Endothelial cell of umbilical vein (primary cell): Measurements from ENCODE around the gene FHOD3. TPM values are rescaled to one million over a fixed set of nuclear protein-coding genes. Genes with fewer than 3 reads are reported as not detected.

Experiments
- BruUV-seq: library from RNA; stranded (reverse); fragments of 400-500 nt; replicated peaks from 2 replicates; lab custom pipeline; 2021; lab: Mats Ljungman, UMichigan
- CTCF ChIA-PET: fragments of 300-600, 350-600 bp; sonication (Branson Sonifier 250); formaldehyde crosslinking; loops from one replicate; lab custom pipeline; 2021; ENCODE audit warnings: antibody characterized with exemption, inconsistent platforms; lab: Charles Lee
- POLR2A ChIA-PET: fragments of 300-600, 350-600 bp; sonication (Branson Sonifier 250); formaldehyde crosslinking; loops from one replicate; lab custom pipeline; 2021; ENCODE audit warnings: antibody characterized with exemption, inconsistent platforms; lab: Charles Lee
- DNase-seq: peaks from one replicate; pipeline ENCODE4 v3.0.0-alpha.2; 2011; ENCODE audit warnings: low read depth, low spot score
- FAIRE-seq: peaks from 2 replicates; lab custom pipeline; 2011; peaks lifted over from hg19 to GRCh38; lab: Jason Lieb, UNC
- H2AFZ ChIP-seq: 2 replicates; pipeline ENCODE4 v1.6.0; 2012; ENCODE audit warnings: low read depth, low read length, control low read depth, inconsistent platforms
- H3K27ac ChIP-seq: 2 replicates; pipeline ENCODE4 v1.5.1; 2011; ENCODE audit warnings: low read depth, mild to moderate bottlenecking, control low read depth, low read length, moderate library complexity; ENCODE audit not compliant: insufficient read depth
- H3K27me3 ChIP-seq, 2 experiments: 2 replicates each; pipeline versions ENCODE4 v1.6.0 to v1.6.1; 2011; ENCODE audit warnings: low read length in 2 of 2, mixed read lengths in 1 of 2; ENCODE audit not compliant: control insufficient read depth in 2 of 2, insufficient read depth in 2 of 2
- H3K36me3 ChIP-seq, 2 experiments: 2 replicates in 1 of 2; 3 replicates in 1 of 2; pipeline ENCODE4 v1.5.1; 2011; ENCODE audit warnings: low read length in 2 of 2, mild to moderate bottlenecking in 1 of 2, moderate library complexity in 1 of 2; ENCODE audit not compliant: control insufficient read depth in 2 of 2, insufficient read depth in 2 of 2; ENCODE audit errors: extremely low read depth in 1 of 2
- H3K4me1 ChIP-seq: 3 replicates; pipeline ENCODE4 v1.5.1; 2011; ENCODE audit warnings: mild to moderate bottlenecking, low read length; ENCODE audit not compliant: control insufficient read depth, insufficient read depth; ENCODE audit errors: extremely low read depth
- H3K4me2 ChIP-seq: 2 replicates; pipeline ENCODE4 v1.6.1; 2011; ENCODE audit warnings: low read length, control low read depth, mixed read lengths; ENCODE audit not compliant: insufficient read depth
- H3K4me3 ChIP-seq, 3 experiments: fragments of 200-600 bp in 1 of 3; sonication (generic), shearing (Covaris generic) in 1 of 3; replicated peaks in 1 of 3; 2 replicates each; pipeline ENCODE4 v1.5.1; 2011 to 2016; ENCODE audit warnings: control low read depth in 3 of 3, low read length in 3 of 3, mild to moderate bottlenecking in 2 of 3, inconsistent platforms in 1 of 3, low read depth in 1 of 3, moderate library complexity in 1 of 3; ENCODE audit not compliant: insufficient read depth in 1 of 3
- H3K79me2 ChIP-seq: 2 replicates; pipeline ENCODE4 v1.6.0; 2012; ENCODE audit warnings: low read length, inconsistent platforms; ENCODE audit not compliant: control insufficient read depth, insufficient read depth
- H3K9ac ChIP-seq: replicated peaks from 2 replicates; pipeline ENCODE3; 2011; ENCODE audit warnings: low read length, control low read depth; ENCODE audit not compliant: insufficient read depth; ENCODE audit errors: extremely low read depth
- H3K9me1 ChIP-seq: replicated peaks from 3 replicates; pipeline ENCODE4 v1.6.0; 2011; ENCODE audit warnings: mild to moderate bottlenecking, low read length; ENCODE audit not compliant: control insufficient read depth, insufficient read depth; ENCODE audit errors: extremely low read depth
- H3K9me3 ChIP-seq: replicated peaks from 2 replicates; pipeline ENCODE4 v1.5.1; 2012; ENCODE audit warnings: low read length, inconsistent platforms; ENCODE audit not compliant: control insufficient read depth, insufficient read depth
- H4K20me1 ChIP-seq: replicated peaks from 2 replicates; pipeline ENCODE3; 2011; ENCODE audit warnings: mild to moderate bottlenecking, low read length; ENCODE audit not compliant: control insufficient read depth, insufficient read depth; ENCODE audit errors: extremely low read depth
- CTCF ChIP-seq, 2 donors: IDR thresholded peaks; 1 replicate in 1 of 2; 2 replicates in 1 of 2; pipeline ENCODE4 v1.5.1; 2011; ENCODE audit warnings: low read length in 2 of 2, mild to moderate bottlenecking in 2 of 2, moderate library complexity in 2 of 2, control low read depth in 1 of 2, inconsistent platforms in 1 of 2, low read depth in 1 of 2; ENCODE audit not compliant: insufficient read depth in 1 of 2; ENCODE audit errors: extremely low read depth in 1 of 2
- EZH2 ChIP-seq: IDR thresholded peaks from 2 replicates; pipeline ENCODE4 v1.6.1; 2012; ENCODE audit warnings: borderline replicate concordance, low read depth, mild to moderate bottlenecking, moderate library complexity, low read length, inconsistent platforms; ENCODE audit not compliant: severe bottlenecking
- FOS ChIP-seq: IDR thresholded peaks from 2 replicates; pipeline ENCODE4 v1.6.1; 2011; ENCODE audit warnings: mild to moderate bottlenecking, low read length, moderate library complexity, borderline replicate concordance; ENCODE audit not compliant: insufficient read depth
- GATA2 ChIP-seq: IDR thresholded peaks from 2 replicates; pipeline ENCODE4 v1.7.0; 2011; ENCODE audit warnings: low read depth, mild to moderate bottlenecking, moderate library complexity, mixed read lengths, low read length; ENCODE audit not compliant: insufficient read length, insufficient read depth
- JUN ChIP-seq: IDR thresholded peaks from 2 replicates; pipeline ENCODE4 v1.6.1; 2011; ENCODE audit warnings: borderline replicate concordance, low read depth; ENCODE audit not compliant: insufficient read length, insufficient read depth
- MAX ChIP-seq: IDR thresholded peaks from 2 replicates; pipeline ENCODE4 v1.6.1; 2011; ENCODE audit not compliant: insufficient read depth, insufficient read length
- MYC ChIP-seq: IDR thresholded peaks from one replicate; pipeline ENCODE4 v1.6.1; 2011; ENCODE audit warnings: mild to moderate bottlenecking, low read depth, low read length
- POLR2A ChIP-seq: IDR thresholded peaks from 2 replicates; pipeline ENCODE4 v1.6.1; 2012; ENCODE audit warnings: low read depth, mild to moderate bottlenecking, control low read depth, low read length
- POLR2AphosphoS5 ChIP-seq: IDR thresholded peaks from 2 replicates; pipeline ENCODE4 v1.6.1; 2012; ENCODE audit warnings: low read depth, mild to moderate bottlenecking, control low read depth, low read length, moderate library complexity; ENCODE audit not compliant: insufficient read depth
- dilution Hi-C: fragments of 300-500 bp; cut with MboI; formaldehyde crosslinking; loops from one replicate; pipeline ENCODE4 v1.15.0; 2019; ENCODE audit warnings: low sequenced_read_pairs; ENCODE audit not compliant: extremely low pct_ligation_motif_present
- intact Hi-C: fragments of 100-400 bp; cut with micrococcal nuclease; formaldehyde crosslinking; loops from one replicate; pipeline ENCODE4 v1.10.0; 2022
- polyA plus RNA-seq, 4 experiments: library from polyadenylated mRNA; depleted of rRNA in 3 of 4; stranded (reverse) in 3 of 4; unstranded in 1 of 4; fragments of >200 nt; gene quantifications; 2 replicates each; pipeline versions ENCODE4 v1.2.1 to v1.2.3, GENCODE V29; 2011 to 2012; ENCODE audit warnings: missing spikeins in 1 of 4
- total RNA-seq: library from RNA; stranded (reverse); gene quantifications from 2 replicates; pipeline ENCODE4 v1.2.3, GENCODE V29; 2021

The FHOD3 gene
- total and polyA plus RNA-seq, 2 donors (not counting 3 experiments of a cell fraction or from before 2014, with no cell fraction given) = 0.06 to 1.5 TPM

GRCh38 chr18:36745219-36745975, 447.9 kb downstream of the FHOD3 start:
- no peak for FAIRE-seq
- no TSS peak for BruUV-seq

More at GRCh38 chr18:36745219-36745975, 447.9 kb downstream of the FHOD3 start:
- H3K27me3 ChIP-seq = peaks cover 0 to 4% of the 10 kb centered on the region in 2 experiments
- H3K9ac ChIP-seq = no peak overlapping the region
- dilution Hi-C loops = no loop called here
- no peak overlapping the region for H2AFZ ChIP-seq
- H3K36me3 ChIP-seq = no peaks in the 10 kb centered on the region
- CTCF ChIA-PET = no interaction called here
- H4K20me1 ChIP-seq = no peaks in the 10 kb centered on the region
- H3K4me3 ChIP-seq = no peak overlapping the region
- no peaks in the 10 kb centered on the region for H3K9me1 ChIP-seq
- POLR2A ChIA-PET = no interaction called here
- no peak overlapping the region for H3K27ac ChIP-seq
- intact Hi-C loops = no loop called here
- TF ChIP-seq POLR2AphosphoS5 = no peak
- TF ChIP-seq MYC = no peak
- TF ChIP-seq JUN = no peak
- no peak for TF ChIP-seq CTCF (IDR thresholded peaks at IDR 0.05; ENCODE audit: extremely low read depth in 1 of 2, insufficient read depth in 1 of 2, low read depth in 1 of 2, low read length in 2 of 2)
- no peak for TF ChIP-seq FOS
- no peak for TF ChIP-seq MAX
- no peak for TF ChIP-seq POLR2A
- no peak for TF ChIP-seq GATA2
- TF ChIP-seq EZH2 = no peak
- H3K79me2 ChIP-seq = no peaks in the 10 kb centered on the region
- no peak for DNase-seq
- no peak overlapping the region for H3K4me2 ChIP-seq
- no peaks in the 10 kb centered on the region for H3K4me1 ChIP-seq
- no peaks in the 10 kb centered on the region for H3K9me3 ChIP-seq
